Measurements from ENCODE around the gene PCDHGA4. TPM values are rescaled to one million over a fixed set of nuclear protein-coding genes. Genes with fewer than 3 reads are reported as not detected.
A peak's percentile ranks its signal among the peaks of the same experiment; 100 is the strongest.
"Not testable (repeated sequence)": the region's sequence is repeated elsewhere in the genome, so short reads cannot be mapped to it uniquely, and the experiment has no call there.

The PCDHGA4 gene
- 1 to 10 TPM; 4.4 to 8.2 (median 6.6) TPM for total RNA-seq
- polyA plus RNA-seq: 1 to 10 TPM; 1.2 to 3.8 TPM
- long read RNA-seq, donor 1, partial matches to known transcripts: 0 of 3 reads
- long read RNA-seq, donor 1, other reads (novel, unspliced or antisense): 3 of 3 reads
- long read RNA-seq, donor 2: 0 reads
- long read RNA-seq, donor 3: 0 reads

DNA sequence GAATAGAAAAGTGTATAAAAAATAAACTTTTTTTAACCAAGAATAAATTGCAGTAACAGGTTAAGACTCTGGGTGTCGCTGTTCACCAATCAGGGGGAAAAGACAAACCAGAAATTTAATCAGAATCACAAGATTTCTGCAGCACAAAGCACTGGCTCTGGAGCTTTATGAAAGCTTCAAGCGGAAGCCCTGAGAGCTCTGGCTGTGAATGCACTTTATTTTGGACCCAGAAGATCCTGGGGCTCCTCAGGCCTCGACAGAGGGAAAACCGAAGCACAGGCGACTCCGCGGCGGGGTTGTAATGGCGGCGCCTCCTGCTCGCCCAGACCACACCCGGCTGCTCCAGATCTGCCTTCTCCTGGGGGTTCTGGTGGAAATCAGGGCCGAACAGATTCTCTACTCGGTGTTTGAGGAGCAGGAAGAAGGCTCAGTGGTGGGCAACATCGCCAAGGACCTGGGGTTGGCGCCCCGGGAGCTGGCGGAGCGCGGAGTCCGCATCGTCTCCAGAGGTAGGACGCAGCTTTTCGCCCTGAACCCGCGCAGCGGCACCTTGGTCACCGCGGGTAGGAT, at the start of gene PCDHGA4:
PCDHGA4 (plus strand) TSS at position 122 of the 570 bp plus-strand sequence; CDS start at position 209, 87 bp downstream.
- H3K36me3 ChIP-seq: no peaks in the 10 kb centered on the region
- H3K27me3 ChIP-seq: no peaks in the 10 kb centered on the region
- 9 to 19% (median 11%) methylated on average over 29 of the region's 29 CpGs for WGBS, 3 donors
- no peak within 1 kb of the TSS for H3K27ac ChIP-seq
- DNase-seq: no peak
- intact Hi-C loops (cut with DNase I): no loop called here
- no peaks in the 10 kb centered on the region for H3K4me1 ChIP-seq (ENCODE audit: insufficient read depth)
- peak within 1 kb of the TSS; percentile 10 for H3K4me3 ChIP-seq
- TF ChIP-seq POLR2A (IDR thresholded peaks at IDR 0.05) (no peak), EP300 (IDR thresholded peaks at IDR 0.05) (no peak)
- TF ChIP-seq, protein P1, sequence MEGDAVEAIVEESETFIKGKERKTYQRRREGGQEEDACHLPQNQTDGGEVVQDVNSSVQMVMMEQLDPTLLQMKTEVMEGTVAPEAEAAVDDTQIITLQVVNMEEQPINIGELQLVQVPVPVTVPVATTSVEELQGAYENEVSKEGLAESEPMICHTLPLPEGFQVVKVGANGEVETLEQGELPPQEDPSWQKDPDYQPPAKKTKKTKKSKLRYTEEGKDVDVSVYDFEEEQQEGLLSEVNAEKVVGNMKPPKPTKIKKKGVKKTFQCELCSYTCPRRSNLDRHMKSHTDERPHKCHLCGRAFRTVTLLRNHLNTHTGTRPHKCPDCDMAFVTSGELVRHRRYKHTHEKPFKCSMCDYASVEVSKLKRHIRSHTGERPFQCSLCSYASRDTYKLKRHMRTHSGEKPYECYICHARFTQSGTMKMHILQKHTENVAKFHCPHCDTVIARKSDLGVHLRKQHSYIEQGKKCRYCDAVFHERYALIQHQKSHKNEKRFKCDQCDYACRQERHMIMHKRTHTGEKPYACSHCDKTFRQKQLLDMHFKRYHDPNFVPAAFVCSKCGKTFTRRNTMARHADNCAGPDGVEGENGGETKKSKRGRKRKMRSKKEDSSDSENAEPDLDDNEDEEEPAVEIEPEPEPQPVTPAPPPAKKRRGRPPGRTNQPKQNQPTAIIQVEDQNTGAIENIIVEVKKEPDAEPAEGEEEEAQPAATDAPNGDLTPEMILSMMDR (IDR thresholded peaks at IDR 0.05): no peak
- peaks cover 7 to 52% of the 10 kb centered on the region in 2 donors for H3K9me3 ChIP-seq

DNA sequence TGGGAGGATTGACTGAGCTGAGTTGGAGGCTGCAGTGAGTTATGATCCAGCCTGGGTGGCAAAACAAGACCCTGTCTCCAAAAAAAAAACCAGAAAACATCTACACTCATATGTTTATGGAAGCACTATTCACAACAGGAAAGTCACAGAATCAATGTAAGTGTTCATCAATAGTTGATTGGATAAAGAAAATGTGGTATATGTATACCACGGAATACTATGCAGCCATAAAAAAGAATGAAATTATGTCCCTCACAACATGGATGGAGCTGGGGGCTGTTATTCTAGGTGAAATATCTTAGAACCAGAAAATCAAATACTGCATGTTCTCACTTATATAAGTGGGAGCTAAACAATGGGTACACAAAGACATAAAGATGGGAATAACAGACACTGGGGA, 48.2 kb upstream of the PCDHGA4 start:
- TF ChIP-seq, protein P1 (IDR thresholded peaks at IDR 0.05): no peak
- TF ChIP-seq POLR2A (IDR thresholded peaks at IDR 0.05) (no peak), EP300 (IDR thresholded peaks at IDR 0.05) (no peak)
- no peak for DNase-seq
- Histone ChIP-seq H3K36me3 (no peaks in the 10 kb centered on the region), H3K4me1 (ENCODE audit: insufficient read depth) (no peaks in the 10 kb centered on the region), H3K4me3 (no peak overlapping the region), H3K27ac (no peak overlapping the region), H3K9me3 (peaks cover 0 to 31% of the 10 kb centered on the region in 2 donors), H3K27me3 (no peaks in the 10 kb centered on the region)
- WGBS, 3 donors: 94 to 98% (median 96%) methylated on average over 1 of the region's 1 CpG
- intact Hi-C loops (cut with DNase I): no loop called here

GRCh38 chr5:141313711-141314110, 41.1 kb upstream of the PCDHGA4 start:
- Histone ChIP-seq H3K27me3 (no peaks in the 10 kb centered on the region), H3K4me3 (no peak overlapping the region), H3K36me3 (no peaks in the 10 kb centered on the region), H3K27ac (no peak overlapping the region), H3K4me1 (ENCODE audit: insufficient read depth) (no peaks in the 10 kb centered on the region), H3K9me3 (peaks cover 13 to 28% of the 10 kb centered on the region in 2 donors)
- intact Hi-C loops (cut with DNase I): no loop called here
- TF ChIP-seq EP300 (IDR thresholded peaks at IDR 0.05): no peak
- TF ChIP-seq, protein P1 (IDR thresholded peaks at IDR 0.05): no peak
- no peak for TF ChIP-seq POLR2A (IDR thresholded peaks at IDR 0.05)
- no peak for DNase-seq

DNA sequence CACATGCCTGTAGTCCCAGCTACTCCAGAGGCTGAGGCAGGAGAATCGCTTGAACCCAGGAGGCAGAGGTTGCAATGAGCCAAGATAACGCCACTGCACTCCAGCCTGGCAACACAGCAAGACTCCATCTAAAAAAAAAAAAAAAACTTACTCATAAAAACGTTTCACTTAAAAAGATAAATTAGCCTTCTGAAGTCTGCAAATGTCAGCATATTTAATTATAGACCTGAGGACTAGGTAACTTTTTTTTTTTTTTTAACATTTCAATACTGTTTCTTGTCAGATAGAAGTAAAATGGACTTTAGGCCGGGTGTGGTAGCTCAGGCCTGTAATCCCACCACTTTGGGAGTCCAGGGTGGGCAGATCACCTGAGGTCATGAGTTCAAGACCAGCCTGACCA, 37.9 kb upstream of the PCDHGA4 start:
- H3K27ac ChIP-seq; intact Hi-C loops (cut with DNase I); H3K4me3 ChIP-seq; H3K4me1 ChIP-seq (ENCODE audit: insufficient read depth); H3K27me3 ChIP-seq; H3K36me3 ChIP-seq; DNase-seq: not testable (repeated sequence)
- H3K9me3 ChIP-seq: peaks cover 20 to 39% of the 10 kb centered on the region in 2 donors
- WGBS, 3 donors: 87 to 89% (median 87%) methylated on average over 4 of the region's 4 CpGs

GRCh38 chr5:141319202-141319601, 35.6 kb upstream of the PCDHGA4 start:
- Histone ChIP-seq H3K27ac (no peak overlapping the region), H3K9me3 (peaks cover 16 to 37% of the 10 kb centered on the region in 2 donors), H3K4me1 (ENCODE audit: insufficient read depth) (peaks cover 3% of the 10 kb centered on the region), H3K36me3 (no peaks in the 10 kb centered on the region), H3K4me3 (peak overlapping the region; percentile 84), H3K27me3 (no peaks in the 10 kb centered on the region)
- intact Hi-C loops (cut with DNase I): no loop called here
- WGBS, 3 donors: 93 to 97% (median 97%) methylated on average over 6 of the region's 6 CpGs
- DNase-seq: no peak
- TF ChIP-seq EP300 (IDR thresholded peaks at IDR 0.05) (no peak), POLR2A (IDR thresholded peaks at IDR 0.05) (no peak)
- TF ChIP-seq, protein P1 (IDR thresholded peaks at IDR 0.05): no peak

Data from ovary (tissue), 10 donors.